NB4 (cell line): ENCODE results near the gene UBE2N.
"Not testable (repeated sequence)": the region's sequence is repeated elsewhere in the genome, so short reads cannot be mapped to it uniquely, and the experiment has no call there.

Experiments
- MYC ChIP-seq: IDR thresholded peaks from 2 replicates; pipeline ENCODE4 v1.6.1; 2011; ENCODE audit warnings: low read depth, low read length
- TF ChIP-seq, protein P1 (sequence below): IDR thresholded peaks from one replicate; pipeline ENCODE4 v1.5.1; 2012; ENCODE audit warnings: low read depth, low read length

DNA sequence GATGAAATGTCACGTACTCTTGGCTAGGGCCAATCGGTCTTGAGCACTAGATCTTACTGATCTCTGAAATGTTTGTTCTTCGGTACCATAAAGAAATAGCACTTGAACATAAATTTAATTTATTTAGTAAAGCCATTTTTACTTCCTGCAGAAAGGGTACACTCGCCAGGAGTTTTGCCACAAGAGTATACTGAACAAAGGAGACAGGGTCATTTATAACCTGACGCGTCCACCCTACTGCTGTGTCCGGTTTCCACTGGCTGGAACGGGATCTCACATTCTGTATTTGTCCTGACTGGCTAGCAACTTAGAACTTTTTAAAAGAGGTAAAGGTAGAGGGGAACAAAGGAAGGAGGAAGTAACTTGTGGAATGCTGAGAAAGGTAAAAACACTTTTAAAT lies 29.4 kb downstream of the UBE2N start:
- TF ChIP-seq, protein P1, sequence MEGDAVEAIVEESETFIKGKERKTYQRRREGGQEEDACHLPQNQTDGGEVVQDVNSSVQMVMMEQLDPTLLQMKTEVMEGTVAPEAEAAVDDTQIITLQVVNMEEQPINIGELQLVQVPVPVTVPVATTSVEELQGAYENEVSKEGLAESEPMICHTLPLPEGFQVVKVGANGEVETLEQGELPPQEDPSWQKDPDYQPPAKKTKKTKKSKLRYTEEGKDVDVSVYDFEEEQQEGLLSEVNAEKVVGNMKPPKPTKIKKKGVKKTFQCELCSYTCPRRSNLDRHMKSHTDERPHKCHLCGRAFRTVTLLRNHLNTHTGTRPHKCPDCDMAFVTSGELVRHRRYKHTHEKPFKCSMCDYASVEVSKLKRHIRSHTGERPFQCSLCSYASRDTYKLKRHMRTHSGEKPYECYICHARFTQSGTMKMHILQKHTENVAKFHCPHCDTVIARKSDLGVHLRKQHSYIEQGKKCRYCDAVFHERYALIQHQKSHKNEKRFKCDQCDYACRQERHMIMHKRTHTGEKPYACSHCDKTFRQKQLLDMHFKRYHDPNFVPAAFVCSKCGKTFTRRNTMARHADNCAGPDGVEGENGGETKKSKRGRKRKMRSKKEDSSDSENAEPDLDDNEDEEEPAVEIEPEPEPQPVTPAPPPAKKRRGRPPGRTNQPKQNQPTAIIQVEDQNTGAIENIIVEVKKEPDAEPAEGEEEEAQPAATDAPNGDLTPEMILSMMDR = not testable (repeated sequence)
- not testable (repeated sequence) for TF ChIP-seq MYC
